ENCODE measurements around the gene TMEM165. TPM values are rescaled to one million over a fixed set of nuclear protein-coding genes. Genes with fewer than 3 reads are reported as not detected.

Gene TMEM165
- total and polyA plus RNA-seq, 9 of the 15 experiments (the other 6 are each of a cell fraction or from before 2014, with no cell fraction given): 21.3 to 145 (median 96.8) TPM

GRCh38 chr4:55435141-55435841 lies 39.5 kb downstream of the TMEM165 start:
- POLR2A ChIA-PET: interaction anchor here (1.0 kb wide), 2 partner anchors 10 to 17 kb away, joined by 3 read pairs; no protein-coding TSS in a partner anchor
- H3K9me1 ChIP-seq (ENCODE audit: control insufficient read depth, insufficient read depth, low read length): no peaks in the 10 kb centered on the region
- 66% methylated on average over 3 of the region's 3 CpGs for WGBS (ENCODE audit: insufficient coverage, low coverage, missing lambda C conversion rate)
- TF ChIP-seq ZNF764 (CRISPR knock-in tag; IDR thresholded peaks at IDR 0.05; ENCODE audit: low read depth) (no peak), ZBTB26 (CRISPR knock-in tag; IDR thresholded peaks at IDR 0.05) (no peak), ZNF445 (CRISPR knock-in tag; IDR thresholded peaks at IDR 0.05; ENCODE audit: low read depth) (no peak), HDAC1 (IDR thresholded peaks at IDR 0.05) (no peak), MYC (IDR thresholded peaks at IDR 0.05; ENCODE audit: low read depth, low read length) (no peak), MYC (CRISPR knock-in tag; IDR thresholded peaks at IDR 0.05; ENCODE audit: borderline replicate concordance, low read depth) (no peak), ZNF79 (CRISPR knock-in tag; IDR thresholded peaks at IDR 0.05; ENCODE audit: low read depth) (no peak), CTCF (IDR thresholded peaks at IDR 0.05 in 2 of 3, conservative IDR thresholded peaks at IDR 0.05 in 1 of 3; ENCODE audit: insufficient read depth in 2 of 3, low read depth in 1 of 3, low read length in 3 of 3) (peak in 2 of 3 experiments; percentile 11 to 29; a peak in 1 of 6 replicates), ZNF311 (CRISPR knock-in tag; IDR thresholded peaks at IDR 0.05) (no peak), IFI16 (CRISPR knock-in tag; IDR thresholded peaks at IDR 0.05) (no peak), ZNF146 (CRISPR knock-in tag; IDR thresholded peaks at IDR 0.05; ENCODE audit: unreplicated experiment) (no peak), FOXJ2 (tag; IDR thresholded peaks at IDR 0.05) (no peak), NR0B1 (IDR thresholded peaks at IDR 0.05; ENCODE audit: partially characterized antibody) (no peak), ZNF830 (CRISPR knock-in tag; IDR thresholded peaks at IDR 0.05) (no peak), EP300 (IDR thresholded peaks at IDR 0.05; ENCODE audit: low read length) (no peak), PTRF (tag; IDR thresholded peaks at IDR 0.05) (no peak), OTX1 (CRISPR knock-in tag; IDR thresholded peaks at IDR 0.05) (no peak), TEAD1 (CRISPR knock-in tag; IDR thresholded peaks at IDR 0.05) (peak in 1 of 2 experiments; percentile 76; a peak in 2 of 4 replicates), RBBP5 (IDR thresholded peaks at IDR 0.05; ENCODE audit: borderline replicate concordance, insufficient read depth, low read length, poor library complexity, severe bottlenecking) (no peak)
- H2AFZ ChIP-seq (ENCODE audit: low read depth, low read length): no peak overlapping the region
- FAIRE-seq (no peak), DNase-seq (ENCODE audit: extremely low read depth in 1 of 4, low spot score in 3 of 4) (peak in 1 of 4 experiments; percentile 13), ATAC-seq (peak; percentile 41)
- no peak overlapping the region for H3K4me3 ChIP-seq
- H3K27ac ChIP-seq (ENCODE audit: extremely low read depth, low read depth, low read length): no peak overlapping the region
- H3K4me1 ChIP-seq (replicated peaks in 1 of 2; ENCODE audit: control insufficient read depth in 2 of 2, insufficient read depth in 2 of 2, low read length in 2 of 2): peaks cover 9 to 10% of the 10 kb centered on the region in 2 experiments; a peak in 4 of 5 replicates
- CTCF ChIA-PET (ENCODE audit: low intra/inter-chr PET ratio): no interaction called here
- no peak overlapping the region for H3K4me2 ChIP-seq (ENCODE audit: insufficient read depth, low read length)
- no peaks in the 10 kb centered on the region for H3K9me3 ChIP-seq (replicated peaks; ENCODE audit: control insufficient read depth, insufficient read depth, low read depth, low read length)
- no peaks in the 10 kb centered on the region for H4K20me1 ChIP-seq (replicated peaks; ENCODE audit: control insufficient read depth, insufficient read depth, low read length)
- intact Hi-C loops (cut with micrococcal nuclease) (loop anchor here (5.0 to 10.0 kb wide), 3 partner anchors 112 to 430 kb away; partner anchors contain the start of genes CLOCK and NMU), in situ Hi-C loops (cut with MboI) (no loop called here)
- H3K79me2 ChIP-seq (ENCODE audit: control insufficient read depth, insufficient read depth, low read length): no peaks in the 10 kb centered on the region
- BruUV-seq (replicated peaks): no TSS peak
- no peaks in the 10 kb centered on the region for H3K27me3 ChIP-seq (ENCODE audit: control insufficient read depth in 2 of 2, insufficient read depth in 2 of 2, low read length in 2 of 2)
- H3K36me3 ChIP-seq (ENCODE audit: control insufficient read depth, insufficient read depth, low read length): peaks cover 82% of the 10 kb centered on the region
- no peak overlapping the region for H3K9ac ChIP-seq (ENCODE audit: insufficient read depth in 1 of 2, low read depth in 2 of 2, low read length in 2 of 2)
